Activated CD4-positive, alpha-beta T cell treated with anti-CD3 and anti-CD28 coated beads, Interleukin-2, amount 10 ng/mL, durations not matched to agents 24 days and 14 days (primary cell): ENCODE data around the gene CD48. TPM values are rescaled to one million over a fixed set of nuclear protein-coding genes. Genes with fewer than 3 reads are reported as not detected.
"Not testable (repeated sequence)": the region's sequence is repeated elsewhere in the genome, so short reads cannot be mapped to it uniquely, and the experiment has no call there.

ENCODE experiments used
- DNase-seq: peaks from one replicate; pipeline ENCODE4 v3.0.0; 2022
- H3K27ac Mint-ChIP-seq: one replicate; pipeline ENCODE4 v1.8.0; 2022; ENCODE audit warnings: mild to moderate bottlenecking, mixed read lengths
- H3K27me3 Mint-ChIP-seq: one replicate; pipeline ENCODE4 v1.8.0; 2022; ENCODE audit warnings: mixed read lengths
- H3K36me3 Mint-ChIP-seq: one replicate; pipeline ENCODE4 v1.8.0; 2022; ENCODE audit warnings: low read depth, mild to moderate bottlenecking, mixed read lengths
- H3K4me1 Mint-ChIP-seq: one replicate; pipeline ENCODE4 v1.8.0; 2021; ENCODE audit warnings: mixed read lengths
- H3K4me3 Mint-ChIP-seq: one replicate; pipeline ENCODE4 v1.8.0; 2022; ENCODE audit warnings: mild to moderate bottlenecking, moderate library complexity, mixed read lengths
- H3K9me3 Mint-ChIP-seq: one replicate; pipeline ENCODE4 v1.8.0; 2021; ENCODE audit warnings: mixed read lengths
- intact Hi-C: fragments of 100-400 bp; cut with micrococcal nuclease; formaldehyde crosslinking; loops from one replicate; pipeline ENCODE4 v1.15.1; 2023
- total RNA-seq: library from RNA; stranded (reverse); gene quantifications from 2 replicates; pipeline ENCODE4 v1.2.3, GENCODE V29; 2022

The CD48 gene
- total RNA-seq, 1 donor from 2014 or later = 208 TPM

- peaks cover 26% of the 10 kb centered on the region for H3K9me3 Mint-ChIP-seq
- intact Hi-C loops = no loop called here
- DNase-seq = no peak
- peaks cover 45% of the 10 kb centered on the region for H3K4me1 Mint-ChIP-seq
- H3K27me3 Mint-ChIP-seq = no peaks in the 10 kb centered on the region
- H3K4me3 Mint-ChIP-seq = peak overlapping the region; percentile 42
- peak overlapping the region; percentile 59 for H3K27ac Mint-ChIP-seq
- peaks cover 44% of the 10 kb centered on the region for H3K36me3 Mint-ChIP-seq
These were observed 22.7 kb upstream of the CD48 start for GRCh38 chr1:160734301-160734700.

- Mint-ChIP-seq H3K4me1 (peaks cover 41% of the 10 kb centered on the region), H3K27ac (peak overlapping the region; percentile 59), H3K4me3 (peak overlapping the region; percentile 42), H3K36me3 (peaks cover 40% of the 10 kb centered on the region), H3K9me3 (peaks cover 26% of the 10 kb centered on the region), H3K27me3 (no peaks in the 10 kb centered on the region)
- no peak for DNase-seq
- intact Hi-C loops = no loop called here
These were observed 22.3 kb upstream of the CD48 start for GRCh38 chr1:160733898-160734297.

GRCh38 chr1:160731990-160732389 lies 20.4 kb upstream of the CD48 start:
- no peak for DNase-seq
- H3K4me1 Mint-ChIP-seq = peaks cover 33% of the 10 kb centered on the region
- peaks cover 23% of the 10 kb centered on the region for H3K9me3 Mint-ChIP-seq
- H3K36me3 Mint-ChIP-seq = peaks cover 34% of the 10 kb centered on the region
- H3K4me3 Mint-ChIP-seq = no peak overlapping the region
- no peaks in the 10 kb centered on the region for H3K27me3 Mint-ChIP-seq
- H3K27ac Mint-ChIP-seq = peak overlapping the region; percentile 68
- intact Hi-C loops = no loop called here

GRCh38 chr1:160731564-160731963 lies 19.9 kb upstream of the CD48 start:
- H3K4me1 Mint-ChIP-seq = peaks cover 33% of the 10 kb centered on the region
- H3K4me3 Mint-ChIP-seq, DNase-seq, H3K27me3 Mint-ChIP-seq, intact Hi-C loops: not testable (repeated sequence)
- H3K36me3 Mint-ChIP-seq = peaks cover 32% of the 10 kb centered on the region
- peaks cover 23% of the 10 kb centered on the region for H3K9me3 Mint-ChIP-seq
- H3K27ac Mint-ChIP-seq = peak overlapping the region; percentile 68

- no peaks in the 10 kb centered on the region for H3K27me3 Mint-ChIP-seq
- no peaks in the 10 kb centered on the region for H3K9me3 Mint-ChIP-seq
- no peak overlapping the region for H3K27ac Mint-ChIP-seq
- peaks cover 5% of the 10 kb centered on the region for H3K36me3 Mint-ChIP-seq
- peaks cover 25% of the 10 kb centered on the region for H3K4me1 Mint-ChIP-seq
- intact Hi-C loops = loop anchor here (1.0 to 5.0 kb wide), 4 partner anchors 41 to 224 kb away; no protein-coding TSS in a partner anchor
- DNase-seq = no peak
- no peak overlapping the region for H3K4me3 Mint-ChIP-seq
These were observed 15.7 kb upstream of the CD48 start for GRCh38 chr1:160727316-160727640.

GRCh38 chr1:160726498-160727315 lies 15.1 kb upstream of the CD48 start:
- DNase-seq = peak; percentile 90
- Mint-ChIP-seq H3K4me1 (peaks cover 22% of the 10 kb centered on the region), H3K27me3 (no peaks in the 10 kb centered on the region), H3K36me3 (peaks cover 2% of the 10 kb centered on the region), H3K9me3 (no peaks in the 10 kb centered on the region), H3K27ac (no peak overlapping the region), H3K4me3 (no peak overlapping the region)
- intact Hi-C loops = loop anchor here (1.0 to 5.0 kb wide), 6 partner anchors 14 to 225 kb away; no protein-coding TSS in a partner anchor

GRCh38 chr1:160726114-160726497 lies 14.5 kb upstream of the CD48 start:
- Mint-ChIP-seq H3K36me3 (no peaks in the 10 kb centered on the region), H3K27ac (no peak overlapping the region), H3K27me3 (no peaks in the 10 kb centered on the region), H3K4me1 (peaks cover 19% of the 10 kb centered on the region), H3K9me3 (no peaks in the 10 kb centered on the region), H3K4me3 (no peak overlapping the region)
- intact Hi-C loops = loop anchor here (1.0 to 5.0 kb wide), 4 partner anchors 14 to 151 kb away; no protein-coding TSS in a partner anchor
- DNase-seq = no peak

- H3K27ac Mint-ChIP-seq = no peak overlapping the region
- H3K4me1 Mint-ChIP-seq = peaks cover 26% of the 10 kb centered on the region
- no peaks in the 10 kb centered on the region for H3K9me3 Mint-ChIP-seq
- intact Hi-C loops = loop anchor here (5.0 kb wide), 1 partner anchor 153 kb away; no protein-coding TSS in a partner anchor
- no peak overlapping the region for H3K4me3 Mint-ChIP-seq
- no peak for DNase-seq
- H3K36me3 Mint-ChIP-seq = no peaks in the 10 kb centered on the region
- no peaks in the 10 kb centered on the region for H3K27me3 Mint-ChIP-seq
These were observed 13.0 kb upstream of the CD48 start for GRCh38 chr1:160724465-160725242.

GRCh38 chr1:160723332-160723731 lies 11.7 kb upstream of the CD48 start:
- Mint-ChIP-seq H3K27ac (no peak overlapping the region), H3K36me3 (no peaks in the 10 kb centered on the region), H3K4me3 (no peak overlapping the region), H3K9me3 (no peaks in the 10 kb centered on the region), H3K27me3 (no peaks in the 10 kb centered on the region), H3K4me1 (peaks cover 30% of the 10 kb centered on the region)
- intact Hi-C loops = no loop called here
- no peak for DNase-seq

GRCh38 chr1:160722726-160723125 lies 11.1 kb upstream of the CD48 start:
- no peaks in the 10 kb centered on the region for H3K36me3 Mint-ChIP-seq
- no peak overlapping the region for H3K4me3 Mint-ChIP-seq
- no peak for DNase-seq
- intact Hi-C loops = no loop called here
- H3K9me3 Mint-ChIP-seq = no peaks in the 10 kb centered on the region
- H3K27ac Mint-ChIP-seq = no peak overlapping the region
- no peaks in the 10 kb centered on the region for H3K27me3 Mint-ChIP-seq
- peaks cover 31% of the 10 kb centered on the region for H3K4me1 Mint-ChIP-seq

GRCh38 chr1:160721473-160721872 lies 9.9 kb upstream of the CD48 start:
- H3K27ac Mint-ChIP-seq = no peak overlapping the region
- peaks cover 43% of the 10 kb centered on the region for H3K4me1 Mint-ChIP-seq

GRCh38 chr1:160720356-160721085 lies 8.9 kb upstream of the CD48 start:
- intact Hi-C loops = no loop called here
- no peak overlapping the region for H3K27ac Mint-ChIP-seq

More at GRCh38 chr1:160721473-160721872, 9.9 kb upstream of the CD48 start:
- no peaks in the 10 kb centered on the region for H3K36me3 Mint-ChIP-seq
- no peaks in the 10 kb centered on the region for H3K27me3 Mint-ChIP-seq
- DNase-seq = no peak
- no peaks in the 10 kb centered on the region for H3K9me3 Mint-ChIP-seq
- intact Hi-C loops = no loop called here
- H3K4me3 Mint-ChIP-seq = no peak overlapping the region

GRCh38 chr1:160718210-160718609 lies 6.6 kb upstream of the CD48 start:
- no peak overlapping the region for H3K4me3 Mint-ChIP-seq
- H3K27ac Mint-ChIP-seq = no peak overlapping the region
- intact Hi-C loops = no loop called here
- H3K4me1 Mint-ChIP-seq = peaks cover 36% of the 10 kb centered on the region
- no peaks in the 10 kb centered on the region for H3K36me3 Mint-ChIP-seq
- no peak for DNase-seq
- H3K9me3 Mint-ChIP-seq = no peaks in the 10 kb centered on the region
- no peaks in the 10 kb centered on the region for H3K27me3 Mint-ChIP-seq

More at GRCh38 chr1:160720356-160721085, 8.9 kb upstream of the CD48 start:
- DNase-seq = no peak
- no peak overlapping the region for H3K4me3 Mint-ChIP-seq
- no peaks in the 10 kb centered on the region for H3K27me3 Mint-ChIP-seq
- H3K4me1 Mint-ChIP-seq = peaks cover 42% of the 10 kb centered on the region
- no peaks in the 10 kb centered on the region for H3K9me3 Mint-ChIP-seq
- H3K36me3 Mint-ChIP-seq = no peaks in the 10 kb centered on the region
